ENCODE data around the gene OLFML3.

DNA sequence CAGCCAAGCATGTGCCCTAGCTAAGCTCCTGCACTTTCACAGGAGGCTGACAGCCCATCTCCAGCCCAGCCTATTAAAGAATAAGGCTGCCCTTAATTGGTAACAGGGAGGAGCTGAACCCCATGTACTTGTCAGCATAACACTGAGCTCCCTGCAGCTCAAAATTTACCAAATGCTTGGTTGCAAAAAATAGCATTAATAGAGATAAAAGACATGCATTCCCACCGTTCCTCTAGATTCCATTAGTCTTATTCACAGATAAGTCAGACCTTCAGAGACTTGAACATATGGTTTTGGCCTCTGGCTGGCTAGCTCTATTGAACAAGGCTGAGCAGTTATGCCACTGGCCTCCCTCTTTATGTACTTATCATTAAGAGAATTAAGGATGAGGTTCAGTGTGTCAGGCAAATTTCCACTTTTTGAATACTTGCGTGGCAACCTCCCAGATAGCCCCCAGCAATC, 29.2 kb downstream of the OLFML3 start:
- TF ChIP-seq, protein P1, sequence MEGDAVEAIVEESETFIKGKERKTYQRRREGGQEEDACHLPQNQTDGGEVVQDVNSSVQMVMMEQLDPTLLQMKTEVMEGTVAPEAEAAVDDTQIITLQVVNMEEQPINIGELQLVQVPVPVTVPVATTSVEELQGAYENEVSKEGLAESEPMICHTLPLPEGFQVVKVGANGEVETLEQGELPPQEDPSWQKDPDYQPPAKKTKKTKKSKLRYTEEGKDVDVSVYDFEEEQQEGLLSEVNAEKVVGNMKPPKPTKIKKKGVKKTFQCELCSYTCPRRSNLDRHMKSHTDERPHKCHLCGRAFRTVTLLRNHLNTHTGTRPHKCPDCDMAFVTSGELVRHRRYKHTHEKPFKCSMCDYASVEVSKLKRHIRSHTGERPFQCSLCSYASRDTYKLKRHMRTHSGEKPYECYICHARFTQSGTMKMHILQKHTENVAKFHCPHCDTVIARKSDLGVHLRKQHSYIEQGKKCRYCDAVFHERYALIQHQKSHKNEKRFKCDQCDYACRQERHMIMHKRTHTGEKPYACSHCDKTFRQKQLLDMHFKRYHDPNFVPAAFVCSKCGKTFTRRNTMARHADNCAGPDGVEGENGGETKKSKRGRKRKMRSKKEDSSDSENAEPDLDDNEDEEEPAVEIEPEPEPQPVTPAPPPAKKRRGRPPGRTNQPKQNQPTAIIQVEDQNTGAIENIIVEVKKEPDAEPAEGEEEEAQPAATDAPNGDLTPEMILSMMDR (IDR thresholded peaks at IDR 0.05): no peak
- TF ChIP-seq POLR2A (IDR thresholded peaks at IDR 0.05): no peak
